GM12891 (cell line): ENCODE measurements around the gene EAF1.

Source experiments
- POLR2A ChIP-seq: IDR thresholded peaks from 2 replicates; pipeline ENCODE4 v1.6.1; 2011; ENCODE audit warnings: low read depth, low read length, control low read depth
- POLR2AphosphoS5 ChIP-seq: IDR thresholded peaks from 2 replicates; pipeline ENCODE4 v1.6.1; 2011; ENCODE audit warnings: low read depth, low read length, control low read depth
- SPI1 ChIP-seq: IDR thresholded peaks from 2 replicates; pipeline ENCODE4 v1.6.1; 2011; ENCODE audit warnings: low read depth, low read length, control low read depth

- TF ChIP-seq POLR2AphosphoS5 = no peak
- TF ChIP-seq POLR2A = no peak
- TF ChIP-seq SPI1 = no peak
Measured at GRCh38 chr3:15380980-15381890, 46.2 kb upstream of the EAF1 start.
